Kidney tubule cell (primary cell): Measurements from ENCODE around the gene RELT.
A peak's percentile ranks its signal among the peaks of the same experiment; 100 is the strongest.

Experiments
- DNase-seq: peaks from one replicate; pipeline ENCODE4 v3.0.0-alpha.2; 2018; ENCODE audit warnings: low spot score

RELT gene

GRCh38 chr11:73376803-73377629 lies 817 bp downstream of the RELT start:
- peak; percentile 85 for DNase-seq

- no peak for DNase-seq
Observed at GRCh38 chr11:73379189-73379880, 3.1 kb downstream of the RELT start.

- peak; percentile 34 for DNase-seq
Observed at GRCh38 chr11:73380331-73380730, 4.1 kb downstream of the RELT start.

GRCh38 chr11:73380897-73381410 lies 4.8 kb downstream of the RELT start:
- DNase-seq = no peak

- DNase-seq = no peak
Observed at GRCh38 chr11:73381589-73381988, 5.4 kb downstream of the RELT start.

- DNase-seq = no peak
Observed at GRCh38 chr11:73382183-73382582, 6.0 kb downstream of the RELT start.

GRCh38 chr11:73382747-73383146 lies 6.5 kb downstream of the RELT start:
- no peak for DNase-seq

GRCh38 chr11:73383249-73384124 lies 7.3 kb downstream of the RELT start:
- DNase-seq = peak; percentile 62

GRCh38 chr11:73384125-73384441 lies 7.9 kb downstream of the RELT start:
- DNase-seq = no peak

GRCh38 chr11:73384531-73384871 lies 8.3 kb downstream of the RELT start:
- DNase-seq = no peak

- no peak for DNase-seq
Observed at GRCh38 chr11:73384872-73385689, 8.9 kb downstream of the RELT start.

GRCh38 chr11:73386016-73386415 lies 9.8 kb downstream of the RELT start:
- no peak for DNase-seq

- DNase-seq = no peak
Observed at GRCh38 chr11:73386546-73386945, 10.3 kb downstream of the RELT start.

- DNase-seq = no peak
Observed at GRCh38 chr11:73387594-73388264, 11.5 kb downstream of the RELT start.

- DNase-seq = peak; percentile 28
Observed at GRCh38 chr11:73388265-73389133, 12.3 kb downstream of the RELT start.

- peak; percentile 23 for DNase-seq
Observed at GRCh38 chr11:73389134-73389525, 12.9 kb downstream of the RELT start.

- peak; percentile 43 for DNase-seq
Observed at GRCh38 chr11:73389916-73390315, 13.7 kb downstream of the RELT start.

GRCh38 chr11:73390601-73391565 lies 14.7 kb downstream of the RELT start:
- DNase-seq = no peak

GRCh38 chr11:73391665-73392064 lies 15.5 kb downstream of the RELT start:
- DNase-seq = no peak
